ENCODE data around the gene TMEM60.

Gene TMEM60

GRCh38 chr7:77800158-77800557, 1.9 kb upstream of the TMEM60 start:
- no peak for DNase-seq (ENCODE audit: low read depth)
- no peak for TF ChIP-seq POLR2A (IDR thresholded peaks at IDR 0.05; ENCODE audit: extremely low read depth, insufficient read length)
- TF ChIP-seq CTCF (IDR thresholded peaks at IDR 0.05; ENCODE audit: low read depth, low read length), result no peak
- no peak for TF ChIP-seq MAX (IDR thresholded peaks at IDR 0.05; ENCODE audit: low read depth, low read length)
- TF ChIP-seq MYC (IDR thresholded peaks at IDR 0.05; ENCODE audit: low read depth, low read length), result no peak
- H3K4me3 ChIP-seq (ENCODE audit: low read depth, low read length), result peak overlapping the region; percentile 88

GRCh38 chr7:77799078-77799964, 1.1 kb upstream of the TMEM60 start:
- H3K4me3 ChIP-seq (ENCODE audit: low read depth, low read length), result peak overlapping the region; percentile 88
- peak; percentile 84 for DNase-seq (ENCODE audit: low read depth)
- peak; percentile 85 for TF ChIP-seq MAX (IDR thresholded peaks at IDR 0.05; ENCODE audit: low read depth, low read length)
- TF ChIP-seq CTCF (IDR thresholded peaks at IDR 0.05; ENCODE audit: low read depth, low read length), result no peak
- no peak for TF ChIP-seq POLR2A (IDR thresholded peaks at IDR 0.05; ENCODE audit: extremely low read depth, insufficient read length)
- TF ChIP-seq MYC (IDR thresholded peaks at IDR 0.05; ENCODE audit: low read depth, low read length), result peak; percentile 46; the same call in 1 of the 2 replicates

- DNase-seq (ENCODE audit: low read depth), result no peak
- peak; percentile 33; the same call in 1 of the 2 replicates for TF ChIP-seq MYC (IDR thresholded peaks at IDR 0.05; ENCODE audit: low read depth, low read length)
- TF ChIP-seq POLR2A (IDR thresholded peaks at IDR 0.05; ENCODE audit: extremely low read depth, insufficient read length), result peak; percentile 42
- no peak; the same call in 1 of the 2 replicates for TF ChIP-seq MAX (IDR thresholded peaks at IDR 0.05; ENCODE audit: low read depth, low read length)
- H3K4me3 ChIP-seq (ENCODE audit: low read depth, low read length), result peak overlapping the region; percentile 88
These were observed 370 bp downstream of the TMEM60 start for GRCh38 chr7:77797734-77798393.

GRCh38 chr7:77796960-77797359, 1.3 kb downstream of the TMEM60 start:
- DNase-seq (ENCODE audit: low read depth), result no peak
- no peak for TF ChIP-seq CTCF (IDR thresholded peaks at IDR 0.05; ENCODE audit: low read depth, low read length)
- TF ChIP-seq POLR2A (IDR thresholded peaks at IDR 0.05; ENCODE audit: extremely low read depth, insufficient read length), result no peak
- H3K4me3 ChIP-seq (ENCODE audit: low read depth, low read length), result peak overlapping the region; percentile 88

GRCh38 chr7:77796109-77796508, 2.1 kb downstream of the TMEM60 start:
- DNase-seq (ENCODE audit: low read depth), result no peak
- no peak for TF ChIP-seq POLR2A (IDR thresholded peaks at IDR 0.05; ENCODE audit: extremely low read depth, insufficient read length)
- TF ChIP-seq CTCF (IDR thresholded peaks at IDR 0.05; ENCODE audit: low read depth, low read length), result no peak
- TF ChIP-seq MYC (IDR thresholded peaks at IDR 0.05; ENCODE audit: low read depth, low read length), result no peak
- TF ChIP-seq MAX (IDR thresholded peaks at IDR 0.05; ENCODE audit: low read depth, low read length), result no peak
- H3K4me3 ChIP-seq (ENCODE audit: low read depth, low read length), result peak overlapping the region; percentile 88

- TF ChIP-seq CTCF (IDR thresholded peaks at IDR 0.05; ENCODE audit: low read depth, low read length) (no peak), POLR2A (IDR thresholded peaks at IDR 0.05; ENCODE audit: extremely low read depth, insufficient read length) (no peak), MAX (IDR thresholded peaks at IDR 0.05; ENCODE audit: low read depth, low read length) (no peak), MYC (IDR thresholded peaks at IDR 0.05; ENCODE audit: low read depth, low read length) (no peak)
- no peak overlapping the region for H3K4me3 ChIP-seq (ENCODE audit: low read depth, low read length)
- DNase-seq (ENCODE audit: low read depth), result no peak
These were observed 4.2 kb downstream of the TMEM60 start for GRCh38 chr7:77794000-77794399.
